A673 (cell line): ENCODE data around the gene NPPC. TPM values are rescaled to one million over a fixed set of nuclear protein-coding genes. Genes with fewer than 3 reads are reported as not detected.
A peak's percentile ranks its signal among the peaks of the same experiment; 100 is the strongest.

Source experiments
- BruUV-seq: library from RNA; stranded (reverse); fragments of 400-500 nt; replicated peaks from 2 replicates; lab custom pipeline; 2021; lab: Mats Ljungman, UMichigan
- CTCF ChIA-PET: fragments of 300-600 bp; sonication (Branson Sonifier 250); formaldehyde crosslinking; loops from one replicate; lab custom pipeline; 2022; ENCODE audit warnings: antibody characterized with exemption; lab: Charles Lee
- POLR2A ChIA-PET: fragments of 300-600 bp; sonication (Branson Sonifier 250); formaldehyde crosslinking; loops from one replicate; lab custom pipeline; 2022; ENCODE audit warnings: antibody characterized with exemption; ENCODE audit not compliant: low non-redundant PET; lab: Charles Lee
- DNase-seq: peaks from one replicate; pipeline ENCODE4 v3.0.0-alpha.2; 2015; ENCODE audit warnings: low spot score
- H3K27ac ChIP-seq: fragments of 200-600 bp; sonication (generic); 2 replicates; pipeline ENCODE4 v1.5.1; 2016; ENCODE audit warnings: mixed run types, low read depth, mild to moderate bottlenecking, mixed read lengths, antibody characterized with exemption, low read length; ENCODE audit not compliant: poor library complexity, severe bottlenecking
- H3K27me3 ChIP-seq: fragments of 200-600 bp; sonication (generic); replicated peaks from 2 replicates; pipeline ENCODE4 v1.6.1; 2017; ENCODE audit warnings: mixed run types, low read depth, mild to moderate bottlenecking, mixed read lengths, antibody characterized with exemption, low read length; ENCODE audit not compliant: insufficient read depth, poor library complexity
- H3K36me3 ChIP-seq: fragments of 200-600 bp; sonication (generic); 2 replicates; pipeline ENCODE4 v1.6.1; 2016; ENCODE audit warnings: mixed run types, mild to moderate bottlenecking, mixed read lengths, antibody characterized with exemption, low read length; ENCODE audit not compliant: insufficient read depth, poor library complexity, severe bottlenecking
- H3K4me1 ChIP-seq: fragments of 200-600 bp; sonication (generic); 2 replicates; pipeline ENCODE4 v1.6.1; 2017; ENCODE audit warnings: mixed run types, mild to moderate bottlenecking, mixed read lengths, antibody characterized with exemption, low read length; ENCODE audit not compliant: insufficient read depth, poor library complexity, severe bottlenecking
- H3K4me3 ChIP-seq: fragments of 200-600 bp; sonication (generic); 2 replicates; pipeline ENCODE4 v1.5.1; 2016; ENCODE audit warnings: low read depth, mixed run types, mild to moderate bottlenecking, mixed read lengths, low read length; ENCODE audit not compliant: poor library complexity, severe bottlenecking
- H3K9me3 ChIP-seq: fragments of 200-600 bp; sonication (generic); 2 replicates; pipeline ENCODE4 v1.6.1; 2016; ENCODE audit warnings: mixed run types, low read depth, mild to moderate bottlenecking, mixed read lengths, antibody characterized with exemption, low read length; ENCODE audit not compliant: poor library complexity, severe bottlenecking
- EZH2 ChIP-seq: fragments of 200-600 bp; sonication (generic); IDR thresholded peaks from 2 replicates; pipeline ENCODE4 v1.6.1; 2017; ENCODE audit warnings: borderline replicate concordance, low read depth, mild to moderate bottlenecking, mixed read lengths, antibody characterized with exemption, low read length; ENCODE audit not compliant: poor library complexity, severe bottlenecking
- intact Hi-C: fragments of 100-400 bp; cut with micrococcal nuclease; formaldehyde crosslinking; loops from one replicate; pipeline ENCODE4 v1.10.0; 2022; ENCODE audit not compliant: unreplicated experiment
- total RNA-seq: library from RNA; stranded (reverse); gene quantifications from 2 replicates; pipeline ENCODE4 v1.2.3, GENCODE V29; 2021
- TF ChIP-seq, protein P1 (sequence below): fragments of 300-800, 200-600 bp; sonication (generic); conservative IDR thresholded peaks from 2 replicates; pipeline ENCODE4 v1.5.1; 2017; ENCODE audit warnings: low read depth, mild to moderate bottlenecking, antibody characterized with exemption, low read length, moderate library complexity, mixed read lengths

NPPC gene
- total RNA-seq, 1 experiment from 2014 or later = not detected

DNA sequence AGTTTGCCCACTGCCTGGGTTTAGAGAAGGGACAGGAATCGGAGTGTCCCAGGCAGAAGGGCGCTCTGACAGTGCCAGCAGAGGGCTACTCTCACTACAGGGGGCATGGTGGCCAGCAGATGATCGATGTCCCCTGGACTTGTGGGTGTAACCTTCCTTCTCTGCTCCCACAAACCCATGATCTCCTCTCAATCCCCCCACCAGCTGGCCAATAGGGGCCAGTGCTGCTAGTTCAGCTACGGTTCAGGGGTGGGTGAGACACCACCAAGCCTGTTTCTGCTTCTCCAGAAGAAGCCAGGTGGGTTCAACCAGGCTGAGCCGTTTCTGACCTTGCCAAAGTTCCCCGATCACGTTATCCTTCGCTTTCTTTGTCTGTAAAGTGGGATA is 1.3 kb downstream of the NPPC start:
- Histone ChIP-seq H3K36me3 (no peaks in the 10 kb centered on the region), H3K4me3 (peak overlapping the region; percentile 46), H3K9me3 (no peaks in the 10 kb centered on the region), H3K27me3 (peaks cover 41% of the 10 kb centered on the region), H3K27ac (no peak overlapping the region), H3K4me1 (peaks cover 14% of the 10 kb centered on the region)
- intact Hi-C loops = loop anchor here (1.0 to 10.0 kb wide), 4 partner anchors 217 to 400 kb away; no protein-coding TSS in a partner anchor
- ChIA-PET CTCF (interaction anchor here (1.1 to 1.3 kb wide), 2 partner anchors 217 to 367 kb away, joined by 6 to 11 read pairs; no protein-coding TSS in a partner anchor), POLR2A (no interaction called here)
- BruUV-seq = no TSS peak
- no peak for TF ChIP-seq EZH2
- TF ChIP-seq, protein P1, sequence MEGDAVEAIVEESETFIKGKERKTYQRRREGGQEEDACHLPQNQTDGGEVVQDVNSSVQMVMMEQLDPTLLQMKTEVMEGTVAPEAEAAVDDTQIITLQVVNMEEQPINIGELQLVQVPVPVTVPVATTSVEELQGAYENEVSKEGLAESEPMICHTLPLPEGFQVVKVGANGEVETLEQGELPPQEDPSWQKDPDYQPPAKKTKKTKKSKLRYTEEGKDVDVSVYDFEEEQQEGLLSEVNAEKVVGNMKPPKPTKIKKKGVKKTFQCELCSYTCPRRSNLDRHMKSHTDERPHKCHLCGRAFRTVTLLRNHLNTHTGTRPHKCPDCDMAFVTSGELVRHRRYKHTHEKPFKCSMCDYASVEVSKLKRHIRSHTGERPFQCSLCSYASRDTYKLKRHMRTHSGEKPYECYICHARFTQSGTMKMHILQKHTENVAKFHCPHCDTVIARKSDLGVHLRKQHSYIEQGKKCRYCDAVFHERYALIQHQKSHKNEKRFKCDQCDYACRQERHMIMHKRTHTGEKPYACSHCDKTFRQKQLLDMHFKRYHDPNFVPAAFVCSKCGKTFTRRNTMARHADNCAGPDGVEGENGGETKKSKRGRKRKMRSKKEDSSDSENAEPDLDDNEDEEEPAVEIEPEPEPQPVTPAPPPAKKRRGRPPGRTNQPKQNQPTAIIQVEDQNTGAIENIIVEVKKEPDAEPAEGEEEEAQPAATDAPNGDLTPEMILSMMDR = no peak
- no peak for DNase-seq

DNA sequence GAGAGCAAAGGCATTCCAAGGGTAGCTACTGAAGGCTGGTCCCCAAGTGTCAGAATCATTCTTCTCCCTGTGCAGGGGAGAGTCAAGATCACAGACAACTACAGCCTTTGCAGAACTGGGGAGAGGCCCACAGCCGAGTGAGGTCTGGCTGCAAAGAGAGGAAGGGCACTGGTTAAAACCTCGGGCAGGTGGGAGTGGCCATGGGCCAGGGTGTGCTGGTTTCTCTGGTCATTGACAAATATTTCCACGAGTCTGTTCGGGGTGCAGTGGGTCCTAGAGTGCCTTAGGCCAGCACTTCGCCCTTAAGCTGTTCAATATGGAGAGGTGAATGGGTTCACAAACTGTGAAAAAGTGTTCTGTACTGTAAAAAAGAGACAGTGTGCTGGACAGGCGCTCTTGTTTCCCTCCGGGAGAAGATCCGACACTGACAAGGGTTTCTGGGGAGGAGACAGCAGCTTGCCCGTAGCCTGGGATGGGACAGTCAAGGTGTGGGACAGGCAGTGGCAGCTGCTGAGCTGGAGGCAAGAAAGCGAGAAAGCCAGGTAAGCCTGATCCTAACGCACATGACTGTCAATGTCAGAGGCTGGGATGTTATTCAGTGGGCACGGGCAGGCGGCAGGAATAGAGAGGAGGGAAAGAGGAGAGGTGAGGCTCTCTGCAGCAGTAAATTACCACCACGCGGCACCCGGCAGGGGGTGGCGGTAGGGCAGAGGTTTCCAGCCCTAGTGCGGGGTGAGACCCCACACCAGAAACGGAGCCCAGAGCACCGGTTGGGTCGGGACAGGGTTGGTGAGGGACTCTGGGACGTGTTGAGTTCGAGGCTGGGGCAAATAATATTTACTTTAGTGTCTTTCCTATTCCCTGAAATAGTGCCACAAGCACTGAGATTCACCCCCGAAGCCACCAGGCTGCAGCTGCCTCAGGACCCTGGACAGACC is 2.0 kb downstream of the NPPC start:
- H3K4me3 ChIP-seq = no peak overlapping the region
- peaks cover 14% of the 10 kb centered on the region for H3K4me1 ChIP-seq
- no peaks in the 10 kb centered on the region for H3K36me3 ChIP-seq
- ChIA-PET POLR2A (no interaction called here), CTCF (interaction anchor here (0.5 to 1.3 kb wide), 3 partner anchors 163 to 368 kb away, joined by 3 to 11 read pairs (median 6); no protein-coding TSS in a partner anchor)
- no peaks in the 10 kb centered on the region for H3K9me3 ChIP-seq
- intact Hi-C loops = loop anchor here (5.0 to 10.0 kb wide), 2 partner anchors 308 to 371 kb away; no protein-coding TSS in a partner anchor
- no peak for DNase-seq
- H3K27me3 ChIP-seq = peaks cover 41% of the 10 kb centered on the region
- TF ChIP-seq, protein P1 = no peak
- no peak for TF ChIP-seq EZH2
- no peak overlapping the region for H3K27ac ChIP-seq
- no TSS peak for BruUV-seq

GRCh38 chr2:231923010-231923344 is 3.2 kb downstream of the NPPC start:
- no peak for DNase-seq
- Histone ChIP-seq H3K36me3 (no peaks in the 10 kb centered on the region), H3K9me3 (no peaks in the 10 kb centered on the region), H3K4me3 (no peak overlapping the region), H3K27ac (no peak overlapping the region), H3K4me1 (peaks cover 14% of the 10 kb centered on the region), H3K27me3 (peaks cover 37% of the 10 kb centered on the region)
- CTCF ChIA-PET = no interaction called here
- POLR2A ChIA-PET = no interaction called here
- no TSS peak for BruUV-seq
- intact Hi-C loops = loop anchor here (5.0 to 10.0 kb wide), 2 partner anchors 309 to 372 kb away; no protein-coding TSS in a partner anchor
- TF ChIP-seq, protein P1 = no peak
- TF ChIP-seq EZH2 = no peak
